ENCODE results near the gene ADAMTS2.

DNA sequence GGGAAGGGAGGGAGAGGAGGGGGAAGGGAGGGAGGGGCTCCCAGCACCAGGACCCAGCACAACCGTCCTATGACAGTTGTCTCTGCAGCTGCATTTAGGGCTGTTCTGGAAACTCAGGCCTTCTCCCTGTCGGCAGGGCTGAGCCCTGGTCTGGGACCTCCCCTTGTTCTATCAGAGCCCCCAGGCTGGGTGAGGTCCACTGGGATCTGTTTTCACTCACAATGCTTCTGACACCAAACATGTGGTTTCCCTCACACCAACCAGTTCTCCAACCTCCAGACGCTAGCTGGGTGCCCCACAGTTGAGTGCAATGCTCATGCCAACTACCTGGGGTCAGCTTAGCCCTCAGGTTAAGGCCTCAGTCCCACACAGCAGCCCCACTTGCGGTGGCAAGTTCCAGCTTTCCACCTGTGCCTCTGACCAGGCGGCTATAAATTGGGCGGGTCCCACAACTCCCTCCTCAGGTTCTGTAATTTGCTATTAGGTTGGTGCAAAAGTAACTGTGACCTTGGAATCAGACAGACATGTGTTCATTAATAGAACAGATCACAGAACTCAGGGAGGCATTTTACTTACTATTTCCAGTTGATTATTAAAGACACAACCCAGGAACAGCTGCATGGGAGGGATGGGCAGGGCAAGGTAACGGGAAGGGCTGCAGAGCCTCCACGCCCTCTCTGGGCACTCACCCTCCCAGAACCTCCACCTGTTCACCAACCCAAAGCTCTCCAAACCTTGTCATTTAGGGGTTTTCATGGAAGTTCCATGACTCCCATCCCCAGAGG is 13.5 kb downstream of the ADAMTS2 start:
- no peak for TF ChIP-seq POLR2AphosphoS5 (IDR thresholded peaks at IDR 0.05; ENCODE audit: borderline replicate concordance, low read depth, low read length)
- TF ChIP-seq EZH2 (IDR thresholded peaks at IDR 0.05), result no peak
- TF ChIP-seq FOXP2 (optimal IDR thresholded peaks at IDR 0.05; ENCODE audit: control extremely low read depth, extremely low read length, insufficient read depth), result no peak
